Middle frontal gyrus (tissue), 1 donor: ENCODE data around the gene ARAP1.

Experiments used
- DNase-seq: peaks from one replicate; pipeline ENCODE4 v3.0.0-alpha.2; 2015; ENCODE audit warnings: low spot score; ENCODE audit errors: extremely low spot score

ARAP1 gene

GRCh38 chr11:72668629-72669347, 83.4 kb downstream of the ARAP1 start:
- no peak for DNase-seq

GRCh38 chr11:72665911-72666472, 86.2 kb downstream of the ARAP1 start:
- no peak for DNase-seq

- no peak for DNase-seq
Observed at GRCh38 chr11:72662036-72662435, 90.2 kb downstream of the ARAP1 start.

GRCh38 chr11:72661486-72661885, 90.7 kb downstream of the ARAP1 start:
- DNase-seq = no peak

- no peak for DNase-seq
Observed at GRCh38 chr11:72658989-72659640, 93.1 kb downstream of the ARAP1 start.

GRCh38 chr11:72657411-72658100, 94.7 kb downstream of the ARAP1 start:
- no peak for DNase-seq

GRCh38 chr11:72655896-72656464, 96.2 kb downstream of the ARAP1 start:
- no peak for DNase-seq

- no peak for DNase-seq
Observed at GRCh38 chr11:72655014-72655413, 97.2 kb downstream of the ARAP1 start.

- no peak for DNase-seq
Observed at GRCh38 chr11:72653649-72654048, 98.6 kb downstream of the ARAP1 start.

GRCh38 chr11:72652873-72653630, 99.2 kb downstream of the ARAP1 start:
- no peak for DNase-seq

GRCh38 chr11:72652133-72652532, 100.1 kb downstream of the ARAP1 start:
- DNase-seq = no peak

- DNase-seq = no peak
Observed at GRCh38 chr11:72649215-72649976, 102.8 kb downstream of the ARAP1 start.

- no peak for DNase-seq
Observed at GRCh38 chr11:72648384-72649136, 103.6 kb downstream of the ARAP1 start.

- no peak for DNase-seq
Observed at GRCh38 chr11:72647882-72648281, 104.3 kb downstream of the ARAP1 start.

- DNase-seq = no peak
Observed at GRCh38 chr11:72646472-72646871, 105.7 kb downstream of the ARAP1 start.

- DNase-seq = no peak
Observed at GRCh38 chr11:72646024-72646423, 106.2 kb downstream of the ARAP1 start.

- no peak for DNase-seq
Observed at GRCh38 chr11:72643547-72643946, 108.7 kb downstream of the ARAP1 start.

GRCh38 chr11:72642884-72643522, 109.2 kb downstream of the ARAP1 start:
- no peak for DNase-seq
